IgD-negative memory B cell (primary cell): ENCODE measurements around the gene CWC22. TPM values are rescaled to one million over a fixed set of nuclear protein-coding genes. Genes with fewer than 3 reads are reported as not detected.
"Not testable (repeated sequence)": the region's sequence is repeated elsewhere in the genome, so short reads cannot be mapped to it uniquely, and the experiment has no call there.

Experiments
- H3K27ac Mint-ChIP-seq, 3 donors: one replicate each; pipeline ENCODE4 v1.8.0; 2020 to 2022; ENCODE audit warnings: mild to moderate bottlenecking in 3 of 3, mixed read lengths in 3 of 3, moderate library complexity in 1 of 3
- H3K27me3 Mint-ChIP-seq: one replicate; pipeline ENCODE4 v1.8.0; 2021; ENCODE audit warnings: mixed read lengths
- H3K36me3 Mint-ChIP-seq: one replicate; pipeline ENCODE4 v1.8.0; 2020; ENCODE audit warnings: mild to moderate bottlenecking, mixed read lengths
- H3K4me1 Mint-ChIP-seq, 3 donors: one replicate each; pipeline ENCODE4 v1.8.0; 2020 to 2022; ENCODE audit warnings: mixed read lengths in 3 of 3, mild to moderate bottlenecking in 1 of 3
- H3K4me3 Mint-ChIP-seq, 4 donors: one replicate each; pipeline ENCODE4 v1.8.0; 2020 to 2022; ENCODE audit warnings: mild to moderate bottlenecking in 4 of 4, mixed read lengths in 4 of 4, moderate library complexity in 3 of 4
- H3K9me3 Mint-ChIP-seq, 3 donors: one replicate each; pipeline ENCODE4 v1.8.0; 2020 to 2021; ENCODE audit warnings: mixed read lengths in 3 of 3, mild to moderate bottlenecking in 1 of 3
- polyA plus RNA-seq: library from polyadenylated mRNA; unstranded; fragments of 300-500 nt; fragmentation: Illumina TruSeq; gene quantifications from one replicate; pipeline ENCODE4 v1.2.3, GENCODE V29; 2021

The CWC22 gene
- polyA plus RNA-seq, 1 donor from 2014 or later: 25.8 TPM

GRCh38 chr2:179987916-179988315 is 19.2 kb downstream of the CWC22 start:
- no peak overlapping the region for H3K4me3 Mint-ChIP-seq
- H3K9me3 Mint-ChIP-seq: no peaks in the 10 kb centered on the region
- no peaks in the 10 kb centered on the region for H3K27me3 Mint-ChIP-seq
- H3K27ac Mint-ChIP-seq: no peak overlapping the region
- peaks cover 18% of the 10 kb centered on the region for H3K36me3 Mint-ChIP-seq
- H3K4me1 Mint-ChIP-seq: peaks cover 6 to 12% (median 11%) of the 10 kb centered on the region in 3 donors

GRCh38 chr2:179985163-179985820 is 21.8 kb downstream of the CWC22 start:
- H3K9me3 Mint-ChIP-seq: no peaks in the 10 kb centered on the region
- peak overlapping the region in 1 of 4 donors; percentile 74 for H3K4me3 Mint-ChIP-seq
- H3K36me3 Mint-ChIP-seq: peaks cover 14% of the 10 kb centered on the region
- H3K27me3 Mint-ChIP-seq: no peaks in the 10 kb centered on the region
- peaks cover 0 to 2% (median under 1%) of the 10 kb centered on the region in 3 donors for H3K4me1 Mint-ChIP-seq
- H3K27ac Mint-ChIP-seq: peak overlapping the region in 1 of 3 donors; percentile 18

DNA sequence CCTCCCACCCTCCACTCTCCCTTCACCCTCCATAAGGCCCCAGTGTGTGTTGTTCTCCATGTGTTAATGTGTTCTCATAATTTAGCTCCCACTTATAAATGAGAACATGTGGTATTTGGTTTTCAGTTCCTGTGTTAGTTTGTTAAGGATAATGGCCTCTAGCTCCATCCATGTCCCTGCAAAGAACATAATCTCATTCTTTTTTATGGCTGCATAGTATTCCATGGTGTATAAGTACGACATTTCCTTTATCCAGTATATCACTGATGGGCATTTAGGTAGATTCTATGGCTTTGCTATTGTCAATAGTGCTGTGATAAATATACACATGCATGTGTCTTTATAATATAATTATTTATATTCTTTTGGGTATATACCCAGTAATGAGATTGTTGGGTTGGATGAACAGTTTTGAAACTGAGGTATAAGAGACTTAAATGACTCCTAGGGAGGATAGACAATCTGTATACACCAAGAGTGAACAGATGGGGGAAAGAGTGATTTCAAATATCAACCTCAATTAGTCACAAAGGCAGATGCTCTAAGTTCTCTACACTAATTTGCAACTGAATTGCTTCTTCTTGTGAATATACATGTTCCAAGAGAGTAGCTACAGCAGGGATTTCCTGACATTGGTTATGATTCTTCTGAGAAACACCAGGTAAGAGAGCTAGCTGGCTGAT is 23.7 kb downstream of the CWC22 start:
- H3K27ac Mint-ChIP-seq: no peak overlapping the region
- H3K36me3 Mint-ChIP-seq: peaks cover 16% of the 10 kb centered on the region
- H3K4me1 Mint-ChIP-seq: peaks cover 0 to 2% (median 0%) of the 10 kb centered on the region in 3 donors
- H3K9me3 Mint-ChIP-seq: no peaks in the 10 kb centered on the region
- H3K27me3 Mint-ChIP-seq: no peaks in the 10 kb centered on the region
- H3K4me3 Mint-ChIP-seq: no peak overlapping the region

- H3K36me3 Mint-ChIP-seq: peaks cover 16% of the 10 kb centered on the region
- H3K4me3 Mint-ChIP-seq: no peak overlapping the region
- no peaks in the 10 kb centered on the region for H3K9me3 Mint-ChIP-seq
- H3K27ac Mint-ChIP-seq: no peak overlapping the region
- H3K4me1 Mint-ChIP-seq: peaks cover 0 to 2% (median 0%) of the 10 kb centered on the region in 3 donors
- H3K27me3 Mint-ChIP-seq: no peaks in the 10 kb centered on the region
These were observed 26.0 kb downstream of the CWC22 start for GRCh38 chr2:179981085-179981484.

GRCh38 chr2:179974761-179975160 is 32.3 kb downstream of the CWC22 start:
- H3K4me3 Mint-ChIP-seq: no peak overlapping the region
- H3K9me3 Mint-ChIP-seq: no peaks in the 10 kb centered on the region
- H3K27ac Mint-ChIP-seq: no peak overlapping the region
- H3K4me1 Mint-ChIP-seq: peaks cover 0 to 2% (median 0%) of the 10 kb centered on the region in 3 donors
- H3K27me3 Mint-ChIP-seq: no peaks in the 10 kb centered on the region
- peaks cover 5% of the 10 kb centered on the region for H3K36me3 Mint-ChIP-seq

DNA sequence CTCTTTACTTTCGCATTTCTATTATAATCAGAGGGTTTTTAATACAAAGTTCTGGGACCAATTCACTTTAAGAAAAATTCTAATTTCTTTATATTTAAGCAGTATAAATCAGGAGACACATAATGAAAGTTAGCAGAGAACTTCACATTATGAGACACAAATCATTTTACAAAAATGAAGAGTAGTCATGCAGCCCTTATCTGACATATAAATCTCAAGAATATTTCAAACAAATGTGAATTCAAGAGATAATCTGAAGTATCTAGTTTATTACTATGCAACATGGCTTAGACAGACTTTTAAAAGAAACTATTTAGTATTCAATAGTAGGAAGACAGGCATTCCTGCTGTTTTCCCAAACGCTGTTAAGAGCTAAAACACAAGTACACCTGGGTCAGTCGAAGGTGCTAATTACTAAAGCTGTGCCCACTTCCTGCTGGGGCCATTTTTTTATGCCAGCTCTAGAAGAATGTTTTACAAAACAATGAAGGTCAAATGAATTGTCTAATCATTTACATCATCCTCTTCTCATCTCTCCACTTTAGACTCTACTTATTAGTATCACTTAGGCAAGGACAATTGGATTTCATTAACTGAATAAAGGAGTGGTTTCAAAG is 40.2 kb downstream of the CWC22 start:
- Mint-ChIP-seq H3K27ac (no peak overlapping the region), H3K27me3 (no peaks in the 10 kb centered on the region), H3K9me3 (no peaks in the 10 kb centered on the region), H3K4me3 (no peak overlapping the region), H3K36me3 (peaks cover 7% of the 10 kb centered on the region), H3K4me1 (no peaks in the 10 kb centered on the region)

GRCh38 chr2:179965291-179966258 is 41.5 kb downstream of the CWC22 start:
- Mint-ChIP-seq H3K27ac (no peak overlapping the region), H3K4me1 (peaks cover 0 to 1% (median 0%) of the 10 kb centered on the region in 3 donors), H3K27me3 (no peaks in the 10 kb centered on the region), H3K4me3 (no peak overlapping the region), H3K36me3 (peaks cover 7% of the 10 kb centered on the region), H3K9me3 (no peaks in the 10 kb centered on the region)

GRCh38 chr2:179963626-179964025 is 43.5 kb downstream of the CWC22 start:
- Mint-ChIP-seq H3K27ac (no peak overlapping the region), H3K36me3 (peaks cover 7% of the 10 kb centered on the region), H3K27me3 (no peaks in the 10 kb centered on the region), H3K4me1 (peaks cover 0 to 1% (median 0%) of the 10 kb centered on the region in 3 donors), H3K4me3 (no peak overlapping the region), H3K9me3 (no peaks in the 10 kb centered on the region)

GRCh38 chr2:179958251-179958650 is 48.8 kb downstream of the CWC22 start:
- not testable (repeated sequence) for H3K4me1 Mint-ChIP-seq, H3K4me3 Mint-ChIP-seq, H3K27ac Mint-ChIP-seq, H3K36me3 Mint-ChIP-seq, H3K27me3 Mint-ChIP-seq, H3K9me3 Mint-ChIP-seq

DNA sequence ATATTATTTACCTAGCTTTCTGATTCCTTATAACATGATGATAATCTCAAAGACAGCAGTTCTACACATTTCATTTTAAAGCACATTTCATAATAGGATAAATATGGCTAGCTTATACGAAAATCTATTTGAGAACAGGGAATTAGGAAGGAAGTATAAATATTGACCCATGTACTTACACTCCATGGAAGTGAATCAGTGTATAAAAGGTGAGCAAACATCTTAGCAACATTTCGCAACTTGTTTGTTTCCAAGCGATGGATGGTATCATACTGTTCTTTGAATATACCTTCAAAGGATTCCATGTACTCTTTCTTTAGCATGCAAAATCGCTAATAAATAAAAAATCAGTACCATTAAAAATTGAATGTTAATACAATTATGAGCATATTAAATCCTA is 53.1 kb downstream of the CWC22 start:
- Mint-ChIP-seq H3K9me3 (no peaks in the 10 kb centered on the region), H3K4me3 (no peak overlapping the region), H3K4me1 (peaks cover 0 to 2% (median 0%) of the 10 kb centered on the region in 3 donors), H3K27ac (no peak overlapping the region), H3K36me3 (peaks cover 8% of the 10 kb centered on the region), H3K27me3 (no peaks in the 10 kb centered on the region)

DNA sequence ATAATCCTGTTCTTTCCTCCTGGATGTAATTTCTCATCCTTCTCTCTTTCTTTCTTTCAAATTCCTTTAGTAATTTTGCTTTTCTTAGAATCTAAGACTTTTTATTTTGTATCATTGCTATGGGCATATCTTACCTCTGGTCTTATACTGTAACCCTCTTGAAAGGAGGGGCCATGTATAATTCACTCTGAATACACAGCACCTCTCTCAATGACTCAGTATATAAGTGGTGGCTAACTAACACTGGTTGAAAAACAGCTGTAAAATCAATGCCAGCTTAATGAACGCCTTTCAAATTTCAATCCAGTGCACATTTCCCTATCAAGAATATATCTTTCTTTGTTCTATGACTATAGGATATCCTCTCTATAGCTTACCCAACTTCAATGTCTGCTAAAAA is 53.7 kb downstream of the CWC22 start:
- no peak overlapping the region for H3K27ac Mint-ChIP-seq
- no peaks in the 10 kb centered on the region for H3K27me3 Mint-ChIP-seq
- peaks cover 0 to 3% (median 0%) of the 10 kb centered on the region in 3 donors for H3K4me1 Mint-ChIP-seq
- no peaks in the 10 kb centered on the region for H3K9me3 Mint-ChIP-seq
- H3K36me3 Mint-ChIP-seq: peaks cover 10% of the 10 kb centered on the region
- no peak overlapping the region for H3K4me3 Mint-ChIP-seq

DNA sequence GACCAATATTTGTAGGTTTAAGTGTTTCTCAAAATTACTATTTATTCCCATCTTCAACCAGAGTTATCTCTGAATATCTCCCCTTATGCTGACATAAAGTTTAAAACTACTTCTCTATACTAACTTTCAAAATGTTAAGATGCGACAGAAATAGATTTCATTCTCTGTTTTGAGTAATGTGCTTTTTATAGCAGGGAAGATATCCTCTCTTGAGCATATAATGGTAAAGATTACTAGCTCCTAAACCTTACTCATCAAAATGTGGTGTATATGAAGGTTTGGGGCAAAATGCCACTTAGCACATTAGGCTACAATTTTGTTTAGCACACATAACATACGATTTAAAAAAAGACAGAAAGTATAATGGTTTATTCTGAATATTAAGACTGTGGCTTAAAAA is 54.4 kb downstream of the CWC22 start:
- Mint-ChIP-seq H3K4me3 (no peak overlapping the region), H3K27ac (no peak overlapping the region), H3K9me3 (no peaks in the 10 kb centered on the region), H3K36me3 (peaks cover 6% of the 10 kb centered on the region), H3K4me1 (peaks cover 0 to 3% (median 0%) of the 10 kb centered on the region in 3 donors), H3K27me3 (no peaks in the 10 kb centered on the region)

DNA sequence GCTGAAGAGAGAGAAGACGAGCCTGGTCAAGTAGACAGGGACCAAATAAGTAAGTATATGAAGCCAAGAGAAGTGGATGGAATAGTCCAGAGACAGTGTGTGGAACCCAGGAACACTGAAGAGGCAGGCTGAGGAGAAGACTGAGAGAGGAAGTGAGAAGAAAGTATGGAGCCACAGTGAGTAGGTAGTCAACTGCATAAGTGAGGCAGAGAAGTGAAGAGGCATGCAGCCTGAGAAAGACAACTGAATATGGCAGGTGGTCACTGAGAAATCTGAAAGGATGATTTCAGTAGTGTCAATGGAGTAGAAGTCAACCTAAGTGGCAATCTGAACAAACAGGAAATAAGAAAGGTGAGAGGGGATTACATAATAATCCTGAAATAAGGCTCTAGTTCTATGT is 55.4 kb downstream of the CWC22 start:
- no peaks in the 10 kb centered on the region for H3K9me3 Mint-ChIP-seq
- H3K36me3 Mint-ChIP-seq: peaks cover 6% of the 10 kb centered on the region
- no peaks in the 10 kb centered on the region for H3K27me3 Mint-ChIP-seq
- H3K27ac Mint-ChIP-seq: no peak overlapping the region
- no peak overlapping the region for H3K4me3 Mint-ChIP-seq
- H3K4me1 Mint-ChIP-seq: peaks cover 0 to 3% (median 0%) of the 10 kb centered on the region in 3 donors

DNA sequence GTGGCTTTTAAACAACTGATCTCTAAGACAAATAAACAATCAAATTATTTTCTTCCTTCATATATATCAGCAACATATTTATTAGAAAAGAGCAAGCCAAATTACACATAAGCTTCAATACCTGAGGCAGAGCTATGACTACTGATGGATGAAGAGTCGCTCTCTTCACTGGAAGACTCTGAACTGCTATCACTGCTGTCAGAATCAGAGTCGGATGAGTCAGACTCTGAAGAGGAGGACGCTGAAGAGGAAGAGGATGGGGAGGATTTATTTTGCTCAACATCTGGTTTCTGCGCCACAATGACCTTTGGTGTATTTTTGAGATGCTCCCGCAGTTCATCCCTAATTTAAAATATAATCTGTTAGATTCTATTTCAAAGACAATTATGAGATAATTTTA is 56.7 kb downstream of the CWC22 start:
- Mint-ChIP-seq H3K27ac (no peak overlapping the region), H3K4me1 (peaks cover 0 to 5% (median 0%) of the 10 kb centered on the region in 3 donors), H3K9me3 (no peaks in the 10 kb centered on the region), H3K36me3 (peaks cover 8% of the 10 kb centered on the region), H3K27me3 (no peaks in the 10 kb centered on the region), H3K4me3 (no peak overlapping the region)

- H3K9me3 Mint-ChIP-seq: no peaks in the 10 kb centered on the region
- no peak overlapping the region for H3K4me3 Mint-ChIP-seq
- peaks cover 0 to 7% (median 0%) of the 10 kb centered on the region in 3 donors for H3K4me1 Mint-ChIP-seq
- peaks cover 13% of the 10 kb centered on the region for H3K36me3 Mint-ChIP-seq
- H3K27me3 Mint-ChIP-seq: no peaks in the 10 kb centered on the region
- H3K27ac Mint-ChIP-seq: no peak overlapping the region
These were observed 57.7 kb downstream of the CWC22 start for GRCh38 chr2:179949438-179949837.
